GM04503 (cell line): Measurements from ENCODE around the gene ATP5F1C.
"Not testable (repeated sequence)": the region's sequence is repeated elsewhere in the genome, so short reads cannot be mapped to it uniquely, and the experiment has no call there.

Experiments
- DNase-seq: peaks from one replicate; pipeline ENCODE4 v3.0.0-alpha.2; 2012; ENCODE audit warnings: low read depth

ATP5F1C gene

GRCh38 chr10:7794251-7795026 lies 6.5 kb downstream of the ATP5F1C start:
- no peak for DNase-seq

- DNase-seq: no peak
Observed at GRCh38 chr10:7795605-7796004, 7.6 kb downstream of the ATP5F1C start.

GRCh38 chr10:7797582-7797981 lies 9.6 kb downstream of the ATP5F1C start:
- peak; percentile 62 for DNase-seq

- DNase-seq: no peak
Observed at GRCh38 chr10:7802606-7803005, 14.6 kb downstream of the ATP5F1C start.

GRCh38 chr10:7804216-7804615 lies 16.2 kb downstream of the ATP5F1C start:
- DNase-seq: no peak

GRCh38 chr10:7804741-7805140 lies 16.8 kb downstream of the ATP5F1C start:
- DNase-seq: no peak

- no peak for DNase-seq
Observed at GRCh38 chr10:7808686-7809267, 20.8 kb downstream of the ATP5F1C start.

GRCh38 chr10:7810443-7810842 lies 22.5 kb downstream of the ATP5F1C start:
- DNase-seq: no peak

- DNase-seq: no peak
Observed at GRCh38 chr10:7811000-7811399, 23.0 kb downstream of the ATP5F1C start.

GRCh38 chr10:7811743-7812142 lies 23.8 kb downstream of the ATP5F1C start:
- not testable (repeated sequence) for DNase-seq

- no peak for DNase-seq
Observed at GRCh38 chr10:7813481-7813880, 25.5 kb downstream of the ATP5F1C start.

- DNase-seq: no peak
Observed at GRCh38 chr10:7817576-7817975, 29.6 kb downstream of the ATP5F1C start.

GRCh38 chr10:7817984-7818294 lies 30.0 kb downstream of the ATP5F1C start:
- DNase-seq: no peak

GRCh38 chr10:7818295-7819120 lies 30.5 kb downstream of the ATP5F1C start, which contains the start of gene TAF3:
TAF3 (plus strand) TSS chr10:7818505; CDS start chr10:7818710, 205 bp downstream.
- no peak for DNase-seq

- no peak for DNase-seq
Observed at GRCh38 chr10:7819121-7819460, 31.1 kb downstream of the ATP5F1C start.

- no peak for DNase-seq
Observed at GRCh38 chr10:7824251-7824650, 36.3 kb downstream of the ATP5F1C start.

GRCh38 chr10:7826971-7827370 lies 39.0 kb downstream of the ATP5F1C start:
- no peak for DNase-seq

GRCh38 chr10:7829289-7829834 lies 41.4 kb downstream of the ATP5F1C start:
- no peak for DNase-seq

- DNase-seq: no peak
Observed at GRCh38 chr10:7832060-7832459, 44.1 kb downstream of the ATP5F1C start.

GRCh38 chr10:7833210-7833609 lies 45.2 kb downstream of the ATP5F1C start:
- no peak for DNase-seq

GRCh38 chr10:7834262-7834661 lies 46.3 kb downstream of the ATP5F1C start:
- DNase-seq: no peak

- DNase-seq: no peak
Observed at GRCh38 chr10:7836571-7836970, 48.6 kb downstream of the ATP5F1C start.

GRCh38 chr10:7846591-7846990 lies 58.6 kb downstream of the ATP5F1C start:
- no peak for DNase-seq
